GM12875 (cell line): ENCODE results near the gene ACER3.
"Not testable (repeated sequence)": the region's sequence is repeated elsewhere in the genome, so short reads cannot be mapped to it uniquely, and the experiment has no call there.

ENCODE experiments used
- H3K4me3 ChIP-seq: one replicate; pipeline ENCODE4 v1.5.1; 2011; ENCODE audit warnings: low read depth, low read length, control low read depth
- CTCF ChIP-seq: IDR thresholded peaks from 2 replicates; pipeline ENCODE4 v1.5.1; 2011; ENCODE audit warnings: low read depth, mild to moderate bottlenecking, control low read depth, inconsistent platforms, low read length, moderate library complexity, borderline replicate concordance; ENCODE audit not compliant: insufficient read depth

Gene ACER3

GRCh38 chr11:76997512-76997911, 136.8 kb downstream of the ACER3 start:
- no peak overlapping the region for H3K4me3 ChIP-seq
- TF ChIP-seq CTCF = no peak

DNA sequence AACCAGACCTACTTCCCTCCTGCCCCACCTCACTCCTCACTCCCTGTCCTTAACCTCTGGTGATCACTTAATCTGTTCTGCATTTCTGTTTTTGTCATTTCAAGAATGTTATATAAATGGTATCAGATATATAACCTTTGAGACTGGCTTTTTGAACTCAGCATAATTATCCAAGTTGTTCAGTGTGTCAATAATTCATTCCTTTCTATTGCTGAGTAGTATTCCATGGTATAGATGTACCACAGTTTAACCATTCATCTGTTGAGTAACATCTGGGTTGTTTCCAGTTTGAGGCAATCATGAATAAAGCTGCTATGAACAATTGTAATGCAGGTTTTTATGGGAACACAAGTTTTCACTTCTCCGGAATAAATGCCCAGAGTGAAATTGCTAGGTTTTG, 138.9 kb downstream of the ACER3 start:
- no peak for TF ChIP-seq CTCF
- H3K4me3 ChIP-seq = no peak overlapping the region

GRCh38 chr11:77001613-77002012, 140.9 kb downstream of the ACER3 start:
- no peak overlapping the region for H3K4me3 ChIP-seq
- TF ChIP-seq CTCF = no peak

GRCh38 chr11:77002776-77003175, 142.1 kb downstream of the ACER3 start:
- H3K4me3 ChIP-seq = no peak overlapping the region
- TF ChIP-seq CTCF = no peak

- H3K4me3 ChIP-seq = no peak overlapping the region
- TF ChIP-seq CTCF = no peak
Observed at GRCh38 chr11:77003963-77004362, 143.2 kb downstream of the ACER3 start.

- H3K4me3 ChIP-seq = no peak overlapping the region
- no peak for TF ChIP-seq CTCF
Observed at GRCh38 chr11:77009533-77010160, 148.9 kb downstream of the ACER3 start.

DNA sequence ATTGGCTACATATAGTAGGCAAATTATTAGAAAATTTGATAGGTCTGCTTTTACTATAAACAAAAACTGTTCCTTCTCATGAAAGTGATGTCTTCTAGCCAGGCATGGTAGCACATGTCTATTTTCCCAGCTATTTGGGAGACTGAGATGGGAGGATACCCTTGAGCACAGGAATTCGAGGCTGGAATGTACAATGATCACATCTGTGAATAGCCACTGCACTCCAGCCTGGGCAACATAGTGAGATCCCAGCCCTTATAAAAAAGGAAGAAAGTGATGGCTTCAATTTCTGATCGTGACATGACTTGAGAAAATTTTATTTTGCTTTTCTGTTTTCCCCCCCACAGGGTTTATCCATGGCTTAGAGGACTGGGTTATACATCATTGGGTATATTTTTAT, 154.0 kb downstream of the ACER3 start:
- H3K4me3 ChIP-seq = no peak overlapping the region
- TF ChIP-seq CTCF = no peak

DNA sequence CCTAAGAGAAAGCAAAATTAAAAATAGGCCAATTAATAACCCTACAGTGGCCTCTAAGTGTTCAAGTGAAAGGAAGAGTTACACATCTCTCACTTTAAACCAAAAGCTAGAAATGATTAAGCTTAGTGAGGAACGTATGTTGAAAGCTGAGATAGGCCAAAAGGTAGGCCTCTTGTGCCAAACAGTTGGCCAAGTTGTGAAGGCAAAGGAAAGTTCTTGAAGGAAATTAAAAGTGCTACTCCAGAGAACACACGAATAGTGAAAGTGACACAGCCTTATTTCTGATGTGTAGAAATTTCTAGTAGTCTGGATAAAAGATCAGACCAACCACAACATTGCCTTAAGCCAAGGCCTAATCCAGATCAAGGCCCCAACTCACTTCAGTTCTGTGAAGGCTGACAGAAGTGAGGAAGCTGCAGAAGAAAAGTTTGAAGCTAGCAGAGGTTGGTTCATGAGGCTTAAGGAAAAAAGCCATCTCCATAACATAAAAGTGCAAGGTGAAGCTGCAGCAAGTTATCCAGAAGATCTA, 157.7 kb downstream of the ACER3 start:
- H3K4me3 ChIP-seq = not testable (repeated sequence)
